Ovary (tissue), 9 donors: Measurements from ENCODE around the gene LCOR. TPM values are rescaled to one million over a fixed set of nuclear protein-coding genes. Genes with fewer than 3 reads are reported as not detected.

Experiments used
- DNase-seq, 5 donors: peaks; one replicate each; pipeline ENCODE4 v3.0.0-alpha.2; 2019 to 2020
- H3K27ac ChIP-seq, 2 donors: fragments of 200-600 bp; one replicate each; pipeline versions ENCODE4 v1.5.1 to v1.8.0; 2019 to 2022
- H3K27me3 ChIP-seq: fragments of 200-600 bp; one replicate; pipeline ENCODE4 v1.8.0; 2022
- H3K36me3 ChIP-seq: fragments of 200-600 bp; sonication (generic); one replicate; pipeline ENCODE4 v1.5.1; 2019
- H3K4me1 ChIP-seq: one replicate; pipeline ENCODE4 v1.8.1; 2013; ENCODE audit warnings: mild to moderate bottlenecking, moderate library complexity; ENCODE audit not compliant: insufficient read depth
- H3K4me3 ChIP-seq: fragments of 200-600 bp; sonication (generic); one replicate; pipeline ENCODE4 v1.5.1; 2017
- H3K9me3 ChIP-seq, 2 donors: fragments of 200-600 bp in 1 of 2; sonication (generic) in 1 of 2; one replicate each; pipeline versions ENCODE4 v1.5.1 to v1.8.1; 2013 to 2019; ENCODE audit warnings: mild to moderate bottlenecking in 1 of 2, moderate library complexity in 1 of 2
- EP300 ChIP-seq: sonication (generic); formaldehyde crosslinking; IDR thresholded peaks from one replicate; pipeline ENCODE4 v1.6.1; 2017; ENCODE audit warnings: antibody characterized with exemption
- POLR2A ChIP-seq: fragments of 450-650 bp; IDR thresholded peaks from one replicate; pipeline ENCODE4 v1.6.1; 2017; ENCODE audit warnings: antibody characterized with exemption, mild to moderate bottlenecking, moderate library complexity
- WGBS, 3 donors: extraction: QIAGEN DNeasy Blood & Tissue Kit in 1 of 3; methylation state at CpG; one replicate each; pipeline versions ENCODE4 v1.1.5 to v1.1.7; 2013 to 2017; 5-methylcytosine and 5-hydroxymethylcytosine counted together
- intact Hi-C, 4 donors: fragments of 100-400 bp; cut with DNase I; formaldehyde crosslinking; loops; one replicate each; pipeline versions ENCODE4 v1.11.0 to v1.15.1; 2022 to 2023
- polyA plus RNA-seq, 2 donors: library from polyadenylated mRNA; stranded (reverse); fragments of 200-250 nt in 1 of 2; fragments of 350-450 nt in 1 of 2; fragmentation: Illumina TruSeq in 1 of 2; extraction: RNeasy Lipid Tissue Mini Kit (QIAGEN cat#74804) in 1 of 2; gene quantifications; one replicate each; pipeline ENCODE4 v1.2.3, GENCODE V29; 2013 to 2014
- total RNA-seq, 7 donors: library from RNA; depleted of rRNA in 2 of 7; stranded (reverse); fragments of >200 nt in 2 of 7; fragmentation: NEBNext Ultra II Directional in 3 of 7; extraction: Animal tissue kit (Norgen Biotek cat#: 25700) in 3 of 7; gene quantifications; one replicate each; pipeline versions ENCODE4 v1.1.0 to v1.2.4, GENCODE V29; 2016 to 2023
- TF ChIP-seq, protein P1 (sequence below), 3 donors: fragments of 450-650 bp in 2 of 3; fragments of 200-600 bp in 1 of 3; IDR thresholded peaks; one replicate each; pipeline versions ENCODE4 v1.5.1 to v1.8.0; 2016 to 2022; ENCODE audit warnings: antibody characterized with exemption in 3 of 3, mild to moderate bottlenecking in 1 of 3
- donor health status: DM: no; HTN: no; CAD: no; lungs with moderate emphysema.
- donor health status: DM: no; HTN: no; CAD: no.
- donor health status: Bipolar disorder and iron deficiency.
- donor health status: DM: yes; HTN: yes; CAD: no.
- donor health status: DM: no; HTN: no; CAD: no.
- donor health status: DM: yes; HTN: yes; CAD: no.

The LCOR gene
- total and polyA plus RNA-seq, 9 donors = 4.0 to 44.9 (median 29.8) TPM

DNA sequence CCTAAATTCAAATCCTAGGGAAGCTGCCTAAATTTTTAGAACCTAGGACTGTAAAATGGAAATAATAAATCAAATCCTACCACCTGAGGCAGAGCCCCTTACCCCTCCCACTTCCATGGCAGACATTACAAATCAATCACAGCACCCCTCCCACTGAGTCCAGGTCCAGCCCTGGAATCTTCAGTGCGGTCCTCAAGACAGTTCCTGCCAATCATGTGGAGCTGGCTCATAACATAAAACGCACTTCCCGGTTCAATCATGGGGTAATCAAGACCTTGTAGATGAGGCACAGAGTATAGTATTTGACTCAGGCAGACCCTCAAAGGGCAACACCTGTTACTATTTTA, 196.7 kb downstream of the LCOR start:
- TF ChIP-seq, protein P1, sequence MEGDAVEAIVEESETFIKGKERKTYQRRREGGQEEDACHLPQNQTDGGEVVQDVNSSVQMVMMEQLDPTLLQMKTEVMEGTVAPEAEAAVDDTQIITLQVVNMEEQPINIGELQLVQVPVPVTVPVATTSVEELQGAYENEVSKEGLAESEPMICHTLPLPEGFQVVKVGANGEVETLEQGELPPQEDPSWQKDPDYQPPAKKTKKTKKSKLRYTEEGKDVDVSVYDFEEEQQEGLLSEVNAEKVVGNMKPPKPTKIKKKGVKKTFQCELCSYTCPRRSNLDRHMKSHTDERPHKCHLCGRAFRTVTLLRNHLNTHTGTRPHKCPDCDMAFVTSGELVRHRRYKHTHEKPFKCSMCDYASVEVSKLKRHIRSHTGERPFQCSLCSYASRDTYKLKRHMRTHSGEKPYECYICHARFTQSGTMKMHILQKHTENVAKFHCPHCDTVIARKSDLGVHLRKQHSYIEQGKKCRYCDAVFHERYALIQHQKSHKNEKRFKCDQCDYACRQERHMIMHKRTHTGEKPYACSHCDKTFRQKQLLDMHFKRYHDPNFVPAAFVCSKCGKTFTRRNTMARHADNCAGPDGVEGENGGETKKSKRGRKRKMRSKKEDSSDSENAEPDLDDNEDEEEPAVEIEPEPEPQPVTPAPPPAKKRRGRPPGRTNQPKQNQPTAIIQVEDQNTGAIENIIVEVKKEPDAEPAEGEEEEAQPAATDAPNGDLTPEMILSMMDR (IDR thresholded peaks at IDR 0.05) = no peak
- no peak for TF ChIP-seq EP300
- no peak for TF ChIP-seq POLR2A
- Histone ChIP-seq H3K9me3 (no peaks in the 10 kb centered on the region), H3K27me3 (no peaks in the 10 kb centered on the region), H3K4me3 (no peak overlapping the region), H3K27ac (no peak overlapping the region), H3K4me1 (peaks cover 4% of the 10 kb centered on the region), H3K36me3 (no peaks in the 10 kb centered on the region)
- DNase-seq = no peak
- intact Hi-C loops = no loop called here
- WGBS, 3 donors = 89 to 96% (median 92%) methylated on average over 3 of the region's 3 CpGs

DNA sequence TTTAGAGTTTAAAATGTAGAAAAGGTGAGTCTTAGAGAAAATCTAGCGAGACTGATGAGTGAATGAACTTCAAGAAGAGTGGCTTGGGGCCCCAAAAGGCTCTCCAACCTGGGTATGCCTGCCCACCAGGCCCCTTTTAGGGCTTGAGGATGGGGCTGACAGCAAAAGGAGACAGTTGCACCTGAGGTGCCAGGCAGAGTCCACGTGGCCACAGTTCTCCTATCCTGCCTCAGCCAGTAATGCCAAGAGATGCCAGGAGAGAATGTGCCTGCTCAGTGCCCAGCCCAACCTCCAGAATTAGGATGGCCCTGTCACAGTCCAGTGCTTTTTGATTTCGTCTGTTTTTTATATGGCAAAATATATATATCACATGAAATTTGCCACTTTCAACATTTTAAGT, 197.2 kb downstream of the LCOR start:
- Histone ChIP-seq H3K27me3 (no peaks in the 10 kb centered on the region), H3K4me1 (peaks cover 2% of the 10 kb centered on the region), H3K9me3 (no peaks in the 10 kb centered on the region), H3K36me3 (no peaks in the 10 kb centered on the region), H3K27ac (no peak overlapping the region), H3K4me3 (no peak overlapping the region)
- no peak for DNase-seq
- intact Hi-C loops = no loop called here
- 82 to 89% (median 86%) methylated on average over 3 of the region's 3 CpGs for WGBS, 3 donors
- TF ChIP-seq EP300 (no peak), POLR2A (no peak)
- TF ChIP-seq, protein P1 (IDR thresholded peaks at IDR 0.05) = no peak

DNA sequence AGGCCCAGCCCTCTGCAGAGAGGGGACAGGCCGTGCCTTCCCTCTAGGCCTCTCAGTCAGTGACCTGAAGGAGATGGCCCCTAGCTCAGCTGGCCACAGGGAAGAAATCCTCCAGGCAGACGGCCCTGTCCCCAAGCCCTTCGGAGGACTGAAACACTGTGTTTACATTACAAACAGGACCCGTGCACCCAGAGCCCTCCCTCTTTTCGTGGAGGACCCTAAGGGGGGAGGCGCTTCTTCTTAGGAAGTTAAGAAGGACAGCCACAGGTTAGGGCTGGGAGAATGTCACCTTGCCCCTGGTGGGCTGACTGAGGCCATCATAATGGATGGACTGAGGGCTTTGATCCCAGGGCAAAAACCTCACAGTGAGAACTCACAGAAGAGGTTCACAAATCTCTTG, 198.8 kb downstream of the LCOR start:
- no peaks in the 10 kb centered on the region for H3K9me3 ChIP-seq
- no peaks in the 10 kb centered on the region for H3K4me1 ChIP-seq
- no peak overlapping the region for H3K27ac ChIP-seq
- no peak for DNase-seq
- 76 to 80% (median 79%) methylated on average over 6 of the region's 6 CpGs for WGBS, 3 donors
- intact Hi-C loops = loop anchor here in 1 of 4 donors (10.0 kb wide), 3 partner anchors 196 to 636 kb away; partner anchors contain the start of gene LCOR
- no peaks in the 10 kb centered on the region for H3K27me3 ChIP-seq
- H3K36me3 ChIP-seq = no peaks in the 10 kb centered on the region
- TF ChIP-seq POLR2A (no peak), EP300 (no peak)
- TF ChIP-seq, protein P1 (IDR thresholded peaks at IDR 0.05) = no peak
- H3K4me3 ChIP-seq = no peak overlapping the region

GRCh38 chr10:97031459-97031858, 199.4 kb downstream of the LCOR start:
- no peaks in the 10 kb centered on the region for H3K4me1 ChIP-seq
- H3K9me3 ChIP-seq = no peaks in the 10 kb centered on the region
- no peak overlapping the region for H3K27ac ChIP-seq
- no peak for DNase-seq
- H3K36me3 ChIP-seq = no peaks in the 10 kb centered on the region
- no peak overlapping the region for H3K4me3 ChIP-seq
- H3K27me3 ChIP-seq = no peaks in the 10 kb centered on the region
- 89 to 92% (median 90%) methylated on average over 11 of the region's 11 CpGs for WGBS, 3 donors
- intact Hi-C loops = loop anchor here in 1 of 4 donors (10.0 kb wide), 3 partner anchors 197 to 637 kb away; partner anchors contain the start of gene LCOR
- TF ChIP-seq POLR2A = no peak
- TF ChIP-seq EP300 = no peak
- TF ChIP-seq, protein P1 (IDR thresholded peaks at IDR 0.05) = no peak
